NCI-H748 (cell line): Measurements from ENCODE around the gene MYH11.

ENCODE experiments used
- DNase-seq: peaks from one replicate; lab custom pipeline; 2025; ENCODE audit not compliant: unreplicated experiment; lab: John Stamatoyannopoulos, UW

The MYH11 gene

DNA sequence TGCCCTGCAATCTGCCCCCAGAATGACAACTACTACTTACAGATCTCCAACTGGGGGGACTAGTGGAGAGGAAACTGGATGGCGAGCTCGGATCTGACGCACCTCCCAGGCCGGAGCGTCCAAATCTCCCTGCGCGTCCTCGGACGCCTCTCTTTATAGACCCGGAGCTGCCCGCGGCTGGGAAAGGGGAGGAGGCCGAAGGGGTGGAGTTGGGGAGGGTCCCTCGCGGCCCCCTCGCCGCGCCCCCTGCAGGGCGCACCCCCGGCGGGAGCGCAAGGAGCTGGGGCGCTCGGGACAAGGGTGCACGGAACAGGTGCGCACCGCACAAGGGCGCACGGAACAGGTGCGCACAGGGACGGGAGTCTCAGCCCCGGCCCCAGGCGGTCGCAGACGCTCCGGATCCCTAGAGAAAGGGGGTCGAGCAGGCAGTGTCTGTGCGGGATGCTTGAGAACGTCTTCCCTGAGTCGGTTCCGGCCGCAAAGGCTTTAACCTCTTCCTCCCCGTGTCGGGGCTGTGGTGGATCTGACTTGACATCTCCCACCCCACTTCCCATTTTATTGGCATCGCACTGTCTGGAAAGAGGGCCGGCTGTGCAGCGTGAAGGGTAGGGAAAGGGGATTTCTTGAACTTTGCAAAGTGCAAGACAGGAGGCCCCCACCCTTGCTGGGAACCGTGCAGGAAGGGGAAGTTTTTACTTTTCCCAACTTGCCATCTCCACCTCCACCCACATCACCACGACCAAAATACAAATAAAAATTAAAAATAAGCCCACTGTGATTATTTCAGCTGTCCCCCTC, at the start of gene MYH11:
TSS of gene MYH11 (minus strand) at position 128 of the 798 bp plus-strand sequence. CDS start 18,776 bp downstream, outside the sequence.
- peak; percentile 14 for DNase-seq

DNA sequence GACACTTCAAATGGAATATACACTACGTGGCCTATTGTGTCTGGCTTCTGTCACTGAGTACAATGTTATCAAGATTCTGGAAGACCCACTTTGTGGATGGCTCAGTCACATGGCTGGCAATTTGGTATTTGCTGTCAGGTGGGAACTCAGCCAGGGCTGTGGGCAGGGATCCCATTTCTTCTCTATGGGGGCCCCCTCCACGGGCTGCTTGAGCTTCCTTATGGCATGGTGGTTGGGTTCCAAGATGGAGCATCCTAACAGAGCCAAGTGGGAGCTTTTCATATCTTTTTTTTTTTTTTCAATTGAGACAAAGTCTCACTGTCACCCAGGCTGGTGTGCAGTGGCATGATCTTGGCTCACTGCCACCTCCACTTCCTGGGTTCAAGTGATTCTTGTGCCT, 49.6 kb upstream of the MYH11 start:
- no peak for DNase-seq

DNA sequence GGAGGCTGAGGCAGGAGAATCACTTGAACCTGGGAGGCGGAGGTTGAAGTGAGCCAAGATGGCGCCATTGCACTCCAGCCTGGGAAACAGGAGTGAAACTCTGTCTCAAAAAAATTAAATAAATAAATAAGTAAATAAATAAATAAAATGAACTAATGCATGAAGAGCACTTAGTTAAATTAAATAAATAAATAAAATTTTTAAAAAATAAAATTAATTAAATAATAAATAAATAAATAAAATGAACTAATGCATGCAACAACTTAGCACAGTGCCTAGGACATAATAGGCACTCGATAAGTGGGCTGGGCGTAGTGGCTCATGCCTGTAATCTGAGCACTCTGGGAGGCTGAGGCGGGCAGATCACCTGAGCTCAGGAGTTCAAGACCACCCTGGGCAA, 47.1 kb upstream of the MYH11 start:
- no peak for DNase-seq

DNA sequence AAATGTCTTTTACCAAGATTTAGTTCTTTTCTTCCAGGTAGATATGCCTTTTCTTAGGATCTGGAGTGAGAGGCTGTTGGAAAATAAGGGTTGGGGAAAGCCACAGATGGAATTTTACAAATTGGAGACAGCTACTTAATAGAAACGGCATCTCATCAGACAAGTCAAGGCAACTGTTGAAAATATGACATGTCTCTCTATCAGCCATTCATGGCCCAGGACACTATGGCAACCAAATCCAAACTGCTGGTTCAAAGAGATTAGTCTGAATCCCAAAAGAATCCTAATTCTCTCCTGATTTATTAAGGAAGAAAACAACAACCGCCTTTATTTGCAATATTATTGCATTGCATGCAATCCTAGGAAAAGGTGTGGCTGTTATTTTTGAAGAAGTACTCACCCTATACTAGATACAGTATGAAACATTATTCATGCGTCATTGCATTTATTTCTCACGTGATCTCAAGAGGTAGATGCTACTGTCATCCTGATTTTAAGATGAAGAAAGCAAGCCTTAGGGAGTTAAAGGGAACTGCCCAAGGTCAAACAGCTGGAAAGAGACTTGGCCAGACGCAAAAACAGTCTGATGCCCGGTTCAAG, 44.2 kb upstream of the MYH11 start:
- no peak for DNase-seq

DNA sequence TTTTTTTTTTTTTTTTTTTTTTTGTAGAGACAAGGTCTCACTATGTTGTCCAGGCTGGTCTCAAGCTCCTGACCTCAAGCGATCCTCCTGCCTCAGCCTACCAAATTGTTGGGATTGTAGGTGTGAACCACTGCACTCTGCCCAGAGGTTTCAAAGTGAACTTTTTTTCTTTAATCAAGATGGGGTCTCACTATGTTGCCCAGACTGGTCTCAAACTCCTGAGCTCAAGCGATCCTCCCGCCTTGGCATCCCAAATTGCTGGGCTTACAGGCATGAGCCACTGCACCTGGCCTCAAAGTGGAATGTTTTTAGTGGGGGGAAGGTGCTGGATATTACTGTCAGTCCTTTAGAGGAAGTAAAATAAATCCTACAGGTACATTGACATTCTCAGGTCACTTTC, 43.5 kb upstream of the MYH11 start:
- no peak for DNase-seq

DNA sequence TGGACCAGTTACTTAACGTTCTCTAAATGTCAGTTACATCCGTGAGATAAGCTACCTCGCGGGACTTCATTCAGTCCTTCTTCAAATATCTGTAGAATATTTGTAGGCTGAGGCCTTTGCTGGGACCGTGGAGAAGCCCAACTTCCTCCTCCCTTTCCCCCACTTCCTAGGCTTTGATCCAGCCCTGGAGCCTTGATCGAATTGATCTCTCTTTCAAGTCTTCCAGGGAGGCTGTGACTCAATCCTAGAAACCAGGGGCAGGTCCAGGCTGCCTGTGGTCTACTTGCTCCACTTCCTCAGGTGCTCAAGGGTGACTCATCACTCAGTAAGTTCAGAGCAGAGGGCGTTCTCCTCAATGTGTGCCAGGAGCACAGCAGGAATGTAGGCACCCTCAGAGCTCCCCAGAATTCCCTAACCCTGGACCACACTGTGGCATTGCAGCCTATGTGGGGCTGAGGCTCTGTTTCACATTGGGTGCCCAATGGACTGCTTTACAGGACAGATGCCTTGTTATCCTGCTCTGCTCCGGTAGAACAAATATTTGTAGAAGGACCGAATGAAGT, 42.8 kb upstream of the MYH11 start:
- no peak for DNase-seq

DNA sequence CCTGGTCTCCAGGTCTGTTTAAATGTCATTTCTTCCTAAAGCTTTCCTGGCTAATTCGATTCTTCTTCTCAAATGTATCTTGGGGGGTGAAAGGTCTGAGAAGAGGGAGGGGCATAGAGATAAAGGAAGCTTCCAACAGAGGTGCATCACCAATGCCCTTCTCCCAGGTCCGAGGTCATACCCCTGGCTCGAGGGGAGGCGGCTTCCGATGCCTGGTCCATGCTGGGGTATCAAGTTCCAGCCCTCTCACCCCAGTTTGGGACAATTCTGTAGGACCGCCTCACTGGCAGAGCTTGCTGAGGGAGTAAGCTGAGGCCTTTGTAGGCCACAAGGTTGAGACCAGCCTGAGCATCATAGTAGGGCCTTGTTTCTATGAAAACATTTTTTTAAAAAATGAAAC, 41.8 kb upstream of the MYH11 start:
- DNase-seq, result no peak

DNA sequence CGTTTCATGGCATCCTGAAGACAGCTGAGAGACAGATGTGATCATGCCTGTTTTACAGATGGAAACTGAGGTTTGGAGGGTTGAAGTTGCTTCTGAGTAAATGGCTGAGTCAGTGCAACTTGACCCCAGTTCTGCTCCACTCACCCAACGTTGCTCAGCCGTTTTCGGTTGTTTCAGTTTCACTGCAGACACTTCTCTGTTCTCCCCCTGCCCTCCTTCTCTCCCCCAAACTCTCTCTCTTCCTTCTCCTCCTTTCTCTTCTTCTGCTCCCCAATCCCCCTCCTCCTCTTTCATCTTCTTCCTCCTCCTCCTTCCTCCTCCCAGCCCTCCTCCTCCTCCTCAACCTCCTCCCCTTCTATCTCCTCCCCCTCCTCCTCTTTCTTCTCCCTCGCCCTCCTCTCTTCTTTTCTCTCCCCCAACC, 41.0 kb upstream of the MYH11 start:
- DNase-seq, result no peak

DNA sequence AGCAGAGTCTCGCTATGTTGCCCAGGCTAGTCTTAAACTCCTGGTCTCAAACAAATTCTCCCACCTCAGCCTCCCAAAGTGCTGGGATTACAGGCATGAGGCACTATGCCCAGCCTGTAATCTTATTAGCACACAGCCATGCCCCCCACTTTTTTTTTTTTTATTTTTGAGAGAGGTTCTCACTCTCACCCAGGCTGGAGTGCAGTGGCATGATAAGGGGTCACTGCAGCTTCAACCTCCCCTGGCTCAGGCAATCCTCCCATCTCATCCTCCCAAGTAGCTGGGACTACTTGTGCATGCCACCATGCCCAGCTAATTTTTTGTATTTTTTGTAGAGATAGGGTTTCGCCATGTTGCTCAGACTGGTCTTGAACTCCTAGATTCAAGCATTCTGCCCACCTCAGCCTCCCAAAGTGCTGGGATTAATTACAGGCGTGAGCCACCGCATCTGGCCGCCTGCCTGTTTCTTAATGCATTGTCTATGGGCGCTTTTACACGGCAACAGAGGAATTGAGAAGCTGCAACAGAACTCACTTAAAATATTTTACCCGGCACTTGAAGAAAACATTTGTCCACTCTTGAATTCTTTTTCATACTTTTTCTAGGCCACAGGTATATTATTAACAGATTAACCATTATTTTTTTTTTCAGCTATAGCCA, 40.4 kb upstream of the MYH11 start:
- no peak for DNase-seq

DNA sequence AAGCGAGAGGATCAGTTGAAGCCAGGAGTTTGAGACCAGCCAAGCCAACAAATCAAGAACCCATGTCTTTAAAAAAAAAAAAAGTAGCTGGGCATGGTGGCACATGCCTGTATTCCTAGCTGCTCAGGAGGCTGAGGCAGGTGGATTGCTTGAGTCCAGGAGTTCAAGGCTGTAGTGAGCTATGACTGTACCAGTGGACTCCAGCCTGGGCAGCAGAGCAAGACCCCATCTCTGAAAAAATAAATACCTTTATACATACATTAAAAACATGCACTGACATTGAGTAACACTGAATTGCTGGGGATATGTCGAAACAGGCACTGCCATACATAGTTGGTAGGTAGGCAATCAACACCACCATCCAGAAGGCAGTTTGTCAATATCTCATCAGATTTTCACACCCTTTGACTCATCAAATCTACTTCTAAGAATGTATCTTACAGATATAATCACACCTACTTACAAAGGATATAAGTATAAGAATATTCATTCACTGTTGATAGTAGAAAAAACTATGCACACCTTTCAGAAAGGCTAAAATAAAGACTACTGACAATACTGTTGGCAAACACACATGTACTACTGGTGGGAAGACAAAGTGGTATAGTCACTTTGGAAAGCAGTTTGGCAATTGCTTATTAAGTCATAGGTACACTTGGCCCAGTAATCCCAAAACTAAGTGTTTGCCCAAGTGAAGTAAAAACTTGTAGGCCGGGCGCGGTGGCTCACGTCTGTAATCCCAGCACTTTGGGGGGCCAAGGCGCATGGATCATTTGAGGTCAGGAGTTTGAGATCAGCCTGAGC, 37.9 kb upstream of the MYH11 start:
- no peak for DNase-seq

DNA sequence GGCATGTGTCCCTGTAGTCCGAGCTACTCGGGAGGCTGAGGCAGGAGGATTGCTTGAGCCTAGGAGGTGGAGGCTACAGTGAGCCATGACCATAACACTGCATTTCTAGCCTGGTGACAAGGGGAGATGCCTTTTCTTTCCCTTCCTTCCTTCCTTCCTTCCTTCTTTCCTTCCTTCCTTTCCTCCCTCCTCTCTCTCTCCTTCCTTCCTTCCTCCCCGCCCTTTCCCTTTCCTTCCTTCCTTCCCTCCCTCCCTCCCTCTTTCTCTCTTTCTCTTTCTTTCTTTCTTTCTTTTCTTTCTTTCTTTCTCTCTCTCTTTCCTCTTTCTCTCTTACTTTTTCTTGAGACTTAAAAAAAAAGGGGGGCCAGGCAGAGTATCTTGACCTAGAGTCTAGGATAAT, 34.7 kb upstream of the MYH11 start:
- DNase-seq, result no peak

DNA sequence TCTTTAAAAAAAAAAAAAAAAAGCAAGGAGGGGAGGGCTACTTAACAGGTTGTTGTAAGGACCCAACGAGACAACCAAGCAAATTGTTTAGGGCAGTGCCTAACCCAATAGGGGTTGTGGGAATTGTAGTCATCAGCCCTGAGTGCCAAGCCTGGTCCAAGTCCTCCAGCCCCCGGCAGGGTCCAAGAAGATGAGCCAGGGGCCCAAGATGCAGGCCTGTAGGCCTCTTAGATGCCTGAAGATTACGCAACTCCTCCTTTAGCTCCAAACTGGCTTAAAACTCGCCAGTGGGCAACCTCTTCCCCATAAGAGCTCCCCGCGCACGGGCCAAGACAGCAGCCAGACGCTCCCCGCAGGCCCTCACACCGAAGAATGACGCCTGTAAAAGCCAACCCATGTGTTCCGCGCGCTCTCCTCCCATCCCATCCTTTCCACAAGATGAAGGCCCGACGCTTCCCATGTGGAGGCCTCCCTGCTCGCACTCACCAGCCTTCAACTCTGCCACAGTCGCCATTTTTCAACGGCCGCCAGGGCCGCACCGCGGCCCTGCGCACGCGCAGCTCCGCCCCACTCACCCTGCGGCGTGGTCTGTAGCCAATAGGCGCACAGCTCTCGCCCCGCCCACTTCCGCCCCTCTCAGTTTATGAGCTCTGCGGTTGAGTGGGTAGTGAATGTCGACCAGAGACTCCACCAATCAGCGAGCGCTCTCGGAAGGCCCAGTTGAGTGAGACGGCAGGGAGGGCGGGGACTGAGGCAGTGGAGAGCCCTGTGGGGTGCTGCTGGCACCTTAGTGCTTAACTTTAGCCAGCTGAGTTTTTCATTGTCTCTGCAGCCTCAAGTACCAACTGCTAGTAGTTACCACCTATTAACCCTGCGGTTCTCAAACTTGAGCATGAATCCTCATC, 31.5 kb upstream of the MYH11 start, which contains the start of gene CEP20:
TSS of gene CEP20 (minus strand) at position 532 of the 905 bp plus-strand sequence. CDS start at position 514, 18 bp downstream.
- DNase-seq, result peak; percentile 97

DNA sequence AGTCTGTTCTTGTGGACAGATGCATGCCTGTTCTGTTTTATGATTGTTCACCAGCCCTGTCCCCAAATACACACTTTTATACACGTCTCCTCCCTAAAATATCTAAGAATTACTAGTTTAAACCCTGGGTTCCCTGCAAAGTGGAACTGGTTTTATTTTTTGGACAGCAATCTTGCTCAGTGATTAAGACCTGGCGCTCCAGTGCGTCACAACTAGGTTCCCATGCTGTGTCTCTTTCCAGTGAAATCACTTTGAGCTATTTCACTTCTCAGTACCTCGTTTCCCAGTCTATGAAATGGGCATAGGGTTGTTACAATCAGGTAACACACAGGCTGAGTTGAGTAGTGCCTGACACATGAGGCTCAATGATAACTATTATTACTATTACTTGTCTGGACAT, 30.5 kb upstream of the MYH11 start:
- DNase-seq, result no peak

DNA sequence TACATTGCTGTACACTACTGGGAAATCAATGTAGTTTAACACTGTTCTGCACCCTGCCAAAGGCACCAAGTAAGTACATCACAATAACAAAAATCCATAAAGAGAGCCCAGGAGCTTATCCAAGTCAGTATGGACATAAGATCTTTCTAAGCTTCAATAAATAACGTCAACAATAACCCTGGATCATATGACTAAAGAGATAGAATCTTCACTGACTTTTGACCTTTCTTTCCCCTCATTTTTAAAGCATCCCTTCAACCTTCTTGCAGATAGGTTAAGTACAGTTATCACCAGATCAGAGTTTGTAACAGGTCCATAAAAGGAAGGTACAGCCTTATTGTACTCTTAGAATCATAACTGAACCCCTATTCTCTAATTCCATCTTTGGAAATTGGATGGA, 29.2 kb upstream of the MYH11 start:
- no peak for DNase-seq

DNA sequence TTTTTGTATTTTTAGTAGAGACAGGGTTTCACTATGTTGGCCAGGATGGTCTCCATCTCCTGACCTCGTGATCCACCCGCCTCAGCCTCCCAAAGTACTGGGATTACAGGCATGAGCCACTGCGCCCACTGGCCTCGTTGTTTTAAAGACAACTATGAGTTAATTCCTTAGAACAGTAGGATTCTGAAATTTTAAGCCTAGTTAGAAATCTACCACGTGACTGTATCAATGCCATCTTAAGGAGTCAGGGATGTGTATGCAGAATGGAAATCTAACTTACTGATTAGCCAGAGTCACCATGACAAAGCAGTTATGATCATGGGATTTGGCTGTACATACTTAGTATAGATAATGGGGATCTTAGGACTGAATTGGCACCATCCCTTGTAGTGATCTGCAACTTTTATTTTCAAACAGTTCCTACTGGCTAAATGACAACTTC, 28.8 kb upstream of the MYH11 start:
- no peak for DNase-seq

DNA sequence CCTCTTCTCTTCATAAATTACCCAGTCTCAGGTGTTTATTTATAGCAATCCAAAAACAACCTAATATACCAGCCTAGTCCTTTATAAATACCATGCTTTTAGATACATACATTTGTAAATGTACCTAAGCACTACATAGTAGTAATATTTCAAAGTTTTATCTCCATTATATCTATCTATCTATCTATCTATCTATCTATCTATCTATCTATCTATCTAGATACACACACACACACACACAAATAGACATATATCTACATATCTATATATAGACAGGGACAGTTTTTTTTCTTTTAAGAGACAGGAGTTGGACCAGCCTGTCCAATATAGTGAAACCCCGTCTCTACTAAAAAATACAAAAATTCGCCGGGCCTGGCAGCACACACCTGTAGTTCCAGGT, 25.7 kb upstream of the MYH11 start:
- no peak for DNase-seq

DNA sequence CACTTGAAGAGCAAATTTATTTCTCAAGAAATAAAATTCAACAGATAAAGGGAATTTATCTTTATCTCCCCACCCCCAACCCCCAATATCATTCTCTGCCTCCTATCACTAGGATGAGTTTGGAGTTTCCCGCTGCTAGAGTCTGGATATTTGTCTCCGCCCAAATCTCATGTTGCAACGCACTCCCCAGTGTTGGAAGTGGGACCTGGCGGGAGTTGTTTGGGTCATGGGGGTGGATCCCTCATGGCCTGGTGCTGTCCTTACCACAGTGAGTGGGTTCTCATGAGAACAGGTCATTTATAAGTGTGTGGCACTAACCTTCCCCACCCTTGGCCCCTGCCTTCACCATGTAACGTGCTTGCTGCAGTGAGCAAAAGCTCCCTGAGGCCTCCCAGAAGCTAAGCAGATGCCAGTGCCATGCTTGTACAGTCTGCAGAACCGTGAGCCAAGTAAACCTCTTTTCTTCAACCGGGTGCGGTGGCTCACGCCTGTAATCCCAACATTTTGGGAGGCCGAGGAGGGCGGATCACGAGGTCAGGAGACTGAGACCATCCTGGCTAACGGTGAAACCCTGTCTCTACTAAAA, 25.1 kb upstream of the MYH11 start:
- no peak for DNase-seq

DNA sequence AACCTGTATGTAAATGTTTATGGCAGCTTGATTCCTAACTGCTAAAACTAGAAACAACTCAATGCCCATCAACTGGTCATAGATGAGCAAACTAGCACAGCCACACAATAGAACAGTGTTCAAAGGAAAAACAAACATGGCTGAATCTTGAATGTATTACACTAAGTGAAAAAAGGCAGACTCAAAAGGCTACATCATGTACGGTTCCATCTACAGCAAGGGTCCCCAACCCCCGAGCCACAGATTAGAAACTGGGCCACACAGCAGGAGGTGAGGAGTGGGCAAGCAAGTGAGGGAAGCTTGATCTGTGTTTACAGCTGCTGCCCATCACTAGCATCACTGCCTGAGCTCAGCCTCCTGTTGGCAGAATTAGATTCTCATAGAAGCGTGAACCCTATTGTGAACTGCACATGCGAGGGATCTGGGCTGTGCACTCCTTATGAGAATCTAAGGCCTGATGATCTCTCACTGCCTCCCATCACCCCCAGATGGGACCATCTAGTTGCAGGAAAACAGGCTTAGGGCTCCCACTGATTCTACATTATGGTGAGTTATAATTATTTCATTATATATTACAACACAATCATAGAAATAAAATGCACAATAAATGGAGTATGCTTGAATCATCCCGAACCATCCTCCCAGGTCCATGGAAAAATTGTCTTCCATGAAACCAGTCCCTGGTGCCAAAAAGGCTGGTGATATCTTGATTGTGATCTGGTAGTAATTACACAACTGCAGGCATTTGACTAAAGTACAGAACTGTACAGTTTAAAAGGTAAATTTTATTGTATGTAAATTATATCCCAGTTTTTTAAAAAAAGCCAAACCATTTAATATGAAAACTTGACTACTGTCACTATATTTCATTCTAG, 23.8 kb upstream of the MYH11 start:
- no peak for DNase-seq
